Progenitor cell of endocrine pancreas (in vitro differentiated cells): ENCODE results near the gene DNAJB7. TPM values are rescaled to one million over a fixed set of nuclear protein-coding genes. Genes with fewer than 3 reads are reported as not detected.

Experiments
- DNase-seq: peaks from one replicate; pipeline ENCODE4 v3.0.0; 2021; ENCODE audit warnings: low spot score; ENCODE audit not compliant: unreplicated experiment
- H3K27ac Mint-ChIP-seq: 2 replicates; pipeline ENCODE4 v1.8.0; 2021; ENCODE audit warnings: mild to moderate bottlenecking, moderate library complexity, mixed read lengths
- H3K27me3 Mint-ChIP-seq: 2 replicates; pipeline ENCODE4 v1.8.0; 2021; ENCODE audit warnings: mixed read lengths
- H3K36me3 Mint-ChIP-seq: 2 replicates; pipeline ENCODE4 v1.8.0; 2022; ENCODE audit warnings: mixed read lengths; ENCODE audit not compliant: insufficient read depth
- H3K4me1 Mint-ChIP-seq: 2 replicates; pipeline ENCODE4 v1.8.0; 2021; ENCODE audit warnings: low read depth, mixed read lengths
- H3K4me3 Mint-ChIP-seq: 2 replicates; pipeline ENCODE4 v1.8.0; 2021; ENCODE audit warnings: low read depth, mild to moderate bottlenecking, moderate library complexity, mixed read lengths
- H3K9me3 Mint-ChIP-seq: 2 replicates; pipeline ENCODE4 v1.8.0; 2021; ENCODE audit warnings: low read depth, mixed read lengths
- microRNA-seq: library from miRNA; unstranded; fragments of <30 nt; microRNA quantifications from one replicate; pipeline ENCODE4 v1.1.0, GENCODE V29; 2020; ENCODE audit warnings: borderline number of aligned reads; ENCODE audit not compliant: unreplicated experiment
- total RNA-seq: library from RNA; stranded (reverse); gene quantifications from 2 replicates; pipeline ENCODE4 v1.2.1, GENCODE V29; 2021
- TF ChIP-seq, protein P1 (sequence below): fragments of 200-600 bp; sonication (generic); IDR thresholded peaks from one replicate; pipeline ENCODE4 v1.5.0; 2021; ENCODE audit warnings: antibody characterized with exemption, mild to moderate bottlenecking; ENCODE audit not compliant: unreplicated experiment

DNAJB7 gene
- total RNA-seq, 1 donor from 2014 or later = not detected

- Mint-ChIP-seq H3K9me3 (no peaks in the 10 kb centered on the region), H3K27me3 (no peaks in the 10 kb centered on the region), H3K4me1 (peaks cover 14% of the 10 kb centered on the region), H3K36me3 (no peaks in the 10 kb centered on the region), H3K4me3 (no peak overlapping the region), H3K27ac (no peak overlapping the region)
- DNase-seq = no peak
- TF ChIP-seq, protein P1, sequence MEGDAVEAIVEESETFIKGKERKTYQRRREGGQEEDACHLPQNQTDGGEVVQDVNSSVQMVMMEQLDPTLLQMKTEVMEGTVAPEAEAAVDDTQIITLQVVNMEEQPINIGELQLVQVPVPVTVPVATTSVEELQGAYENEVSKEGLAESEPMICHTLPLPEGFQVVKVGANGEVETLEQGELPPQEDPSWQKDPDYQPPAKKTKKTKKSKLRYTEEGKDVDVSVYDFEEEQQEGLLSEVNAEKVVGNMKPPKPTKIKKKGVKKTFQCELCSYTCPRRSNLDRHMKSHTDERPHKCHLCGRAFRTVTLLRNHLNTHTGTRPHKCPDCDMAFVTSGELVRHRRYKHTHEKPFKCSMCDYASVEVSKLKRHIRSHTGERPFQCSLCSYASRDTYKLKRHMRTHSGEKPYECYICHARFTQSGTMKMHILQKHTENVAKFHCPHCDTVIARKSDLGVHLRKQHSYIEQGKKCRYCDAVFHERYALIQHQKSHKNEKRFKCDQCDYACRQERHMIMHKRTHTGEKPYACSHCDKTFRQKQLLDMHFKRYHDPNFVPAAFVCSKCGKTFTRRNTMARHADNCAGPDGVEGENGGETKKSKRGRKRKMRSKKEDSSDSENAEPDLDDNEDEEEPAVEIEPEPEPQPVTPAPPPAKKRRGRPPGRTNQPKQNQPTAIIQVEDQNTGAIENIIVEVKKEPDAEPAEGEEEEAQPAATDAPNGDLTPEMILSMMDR = no peak
Observed at GRCh38 chr22:40813912-40814315, 48.0 kb downstream of the DNAJB7 start.

Small RNA genes lying within 50 kb of the gene (microRNA-seq; reads per million reads assigned to microRNA genes)
- gene MIR4766 = not detected

Other genes with a start within 250 kb of the DNAJB7 start
- 54.4 and 61.9 TPM in 2 replicates for gene MRTFA, start 225.4 kb downstream of the DNAJB7 start, total RNA-seq
- 0.19 and 0.38 TPM in 2 replicates for gene MCHR1, start 182.6 kb downstream of the DNAJB7 start, total RNA-seq
- 16.7 and 18.4 TPM in 2 replicates for gene SLC25A17, start 42.8 kb downstream of the DNAJB7 start, total RNA-seq
- 372 and 374 TPM in 2 replicates for gene ST13, start 5.5 kb downstream of the DNAJB7 start, total RNA-seq
- 23.1 and 23.3 TPM in 2 replicates for gene XPNPEP3, start 5.0 kb downstream of the DNAJB7 start, total RNA-seq
- gene RBX1, start 89.3 kb upstream of the DNAJB7 start, total RNA-seq = 59.2 and 60.9 TPM in 2 replicates
- 134 and 143 TPM in 2 replicates for gene EP300, start 230.5 kb upstream of the DNAJB7 start, total RNA-seq